ACC112 (cell line): ENCODE data around the gene PAX2.

Source experiments
- H2AFZ ChIP-seq: fragments of 200-600 bp; sonication (generic); one replicate; pipeline ENCODE4 v1.6.0; 2017; ENCODE audit warnings: antibody characterized with exemption, low read length; ENCODE audit not compliant: unreplicated experiment
- H3K27ac ChIP-seq: fragments of 200-600 bp; sonication (generic); 2 replicates; pipeline ENCODE4 v1.5.1; 2014; ENCODE audit warnings: low read depth, mild to moderate bottlenecking, antibody characterized with exemption, low read length, moderate library complexity
- H3K27me3 ChIP-seq: fragments of 200-600 bp; sonication (generic); 2 replicates; pipeline ENCODE4 v1.6.1; 2014; ENCODE audit warnings: mild to moderate bottlenecking, antibody characterized with exemption, low read length, moderate library complexity, mixed read lengths; ENCODE audit not compliant: insufficient read depth
- H3K36me3 ChIP-seq: fragments of 200-600 bp; sonication (generic); 2 replicates; pipeline ENCODE4 v1.6.1; 2016; ENCODE audit warnings: mild to moderate bottlenecking, antibody characterized with exemption, low read length, moderate library complexity, mixed read lengths; ENCODE audit not compliant: insufficient read depth
- H3K4me1 ChIP-seq: fragments of 200-600 bp; sonication (generic); one replicate; pipeline ENCODE4 v1.6.1; 2016; ENCODE audit warnings: low read length, mixed read lengths; ENCODE audit not compliant: insufficient read depth, unreplicated experiment, control insufficient read depth
- H3K4me3 ChIP-seq: fragments of 200-600 bp; sonication (generic); 2 replicates; pipeline ENCODE4 v1.5.1; 2014; ENCODE audit warnings: mild to moderate bottlenecking, low read depth, low read length
- H3K79me2 ChIP-seq: fragments of 200-600 bp; sonication (generic); one replicate; pipeline ENCODE4 v1.6.0; 2016; ENCODE audit warnings: low read length; ENCODE audit not compliant: control insufficient read depth, unreplicated experiment, insufficient read depth

Gene PAX2

GRCh38 chr10:100747456-100748230 is 2.3 kb downstream of the PAX2 start:
- Histone ChIP-seq H3K27ac (no peak overlapping the region), H3K4me1 (no peaks in the 10 kb centered on the region), H2AFZ (no peak overlapping the region), H3K36me3 (no peaks in the 10 kb centered on the region), H3K4me3 (peak overlapping the region; percentile 49; the same call in 1 of the 2 replicates), H3K27me3 (peaks cover 97% of the 10 kb centered on the region), H3K79me2 (no peaks in the 10 kb centered on the region)

GRCh38 chr10:100748231-100749058 is 3.1 kb downstream of the PAX2 start:
- H3K4me1 ChIP-seq, result no peaks in the 10 kb centered on the region
- no peaks in the 10 kb centered on the region for H3K36me3 ChIP-seq
- H3K79me2 ChIP-seq, result no peaks in the 10 kb centered on the region
- H3K4me3 ChIP-seq, result no peak overlapping the region
- no peak overlapping the region for H2AFZ ChIP-seq
- no peak overlapping the region for H3K27ac ChIP-seq
- H3K27me3 ChIP-seq, result peaks cover 98% of the 10 kb centered on the region

GRCh38 chr10:100749059-100749308 is 3.6 kb downstream of the PAX2 start:
- Histone ChIP-seq H3K4me1 (no peaks in the 10 kb centered on the region), H3K27ac (no peak overlapping the region), H3K27me3 (peaks cover 99% of the 10 kb centered on the region), H3K36me3 (no peaks in the 10 kb centered on the region), H3K79me2 (no peaks in the 10 kb centered on the region), H2AFZ (no peak overlapping the region), H3K4me3 (no peak overlapping the region)

- Histone ChIP-seq H3K79me2 (no peaks in the 10 kb centered on the region), H2AFZ (no peak overlapping the region), H3K27ac (no peak overlapping the region), H3K36me3 (no peaks in the 10 kb centered on the region), H3K27me3 (peaks cover 99% of the 10 kb centered on the region), H3K4me3 (no peak overlapping the region), H3K4me1 (no peaks in the 10 kb centered on the region)
Observed at GRCh38 chr10:100749309-100750217, 4.2 kb downstream of the PAX2 start.

- H3K27me3 ChIP-seq, result peaks cover 100% of the 10 kb centered on the region
Observed at GRCh38 chr10:100750291-100751210, 5.2 kb downstream of the PAX2 start.

GRCh38 chr10:100751211-100751933 is 6.0 kb downstream of the PAX2 start:
- H3K36me3 ChIP-seq, result no peaks in the 10 kb centered on the region
- H2AFZ ChIP-seq, result no peak overlapping the region
- no peak overlapping the region for H3K4me3 ChIP-seq
- no peaks in the 10 kb centered on the region for H3K4me1 ChIP-seq
- H3K27ac ChIP-seq, result no peak overlapping the region
- H3K27me3 ChIP-seq, result peaks cover 100% of the 10 kb centered on the region
- no peaks in the 10 kb centered on the region for H3K79me2 ChIP-seq

More at GRCh38 chr10:100750291-100751210, 5.2 kb downstream of the PAX2 start:
- Histone ChIP-seq H3K4me3 (no peak overlapping the region), H3K4me1 (no peaks in the 10 kb centered on the region), H2AFZ (no peak overlapping the region), H3K79me2 (no peaks in the 10 kb centered on the region), H3K36me3 (no peaks in the 10 kb centered on the region), H3K27ac (no peak overlapping the region)

GRCh38 chr10:100755821-100756220 is 10.4 kb downstream of the PAX2 start:
- Histone ChIP-seq H3K36me3 (no peaks in the 10 kb centered on the region), H3K4me1 (no peaks in the 10 kb centered on the region), H3K27me3 (peaks cover 98% of the 10 kb centered on the region), H3K79me2 (no peaks in the 10 kb centered on the region), H3K4me3 (no peak overlapping the region), H3K27ac (no peak overlapping the region), H2AFZ (no peak overlapping the region)

GRCh38 chr10:100759331-100759730 is 13.9 kb downstream of the PAX2 start:
- no peaks in the 10 kb centered on the region for H3K36me3 ChIP-seq
- H2AFZ ChIP-seq, result no peak overlapping the region
- H3K27ac ChIP-seq, result no peak overlapping the region
- no peaks in the 10 kb centered on the region for H3K4me1 ChIP-seq
- H3K4me3 ChIP-seq, result no peak overlapping the region
- H3K27me3 ChIP-seq, result peaks cover 93% of the 10 kb centered on the region
- H3K79me2 ChIP-seq, result no peaks in the 10 kb centered on the region

- no peaks in the 10 kb centered on the region for H3K4me1 ChIP-seq
- H3K27me3 ChIP-seq, result peaks cover 93% of the 10 kb centered on the region
- no peak overlapping the region for H2AFZ ChIP-seq
- no peaks in the 10 kb centered on the region for H3K36me3 ChIP-seq
- H3K4me3 ChIP-seq, result no peak overlapping the region
- no peak overlapping the region for H3K27ac ChIP-seq
- H3K79me2 ChIP-seq, result no peaks in the 10 kb centered on the region
Observed at GRCh38 chr10:100760726-100761125, 15.3 kb downstream of the PAX2 start.
